ENCODE results near the gene KANTR.

DNA sequence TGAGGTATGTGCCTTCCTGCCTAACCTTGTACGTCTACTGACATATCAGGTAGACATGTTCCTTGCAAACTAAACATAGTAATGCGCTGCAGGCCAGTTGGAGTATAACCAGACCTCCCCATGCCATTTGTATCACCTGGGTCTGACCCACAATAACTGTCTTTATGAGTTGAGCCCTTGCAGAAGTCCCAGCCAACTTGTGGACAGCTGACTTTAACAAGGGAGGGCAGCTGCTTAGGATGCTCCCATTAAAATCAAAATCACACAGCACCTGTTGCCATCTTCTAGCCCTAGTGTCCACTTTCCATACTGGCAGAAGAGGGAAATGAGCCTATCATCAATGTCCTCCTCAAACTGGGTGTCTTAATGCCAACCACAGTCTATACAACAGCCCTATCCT is 41.6 kb downstream of the KANTR start:
- TF ChIP-seq, protein P1, sequence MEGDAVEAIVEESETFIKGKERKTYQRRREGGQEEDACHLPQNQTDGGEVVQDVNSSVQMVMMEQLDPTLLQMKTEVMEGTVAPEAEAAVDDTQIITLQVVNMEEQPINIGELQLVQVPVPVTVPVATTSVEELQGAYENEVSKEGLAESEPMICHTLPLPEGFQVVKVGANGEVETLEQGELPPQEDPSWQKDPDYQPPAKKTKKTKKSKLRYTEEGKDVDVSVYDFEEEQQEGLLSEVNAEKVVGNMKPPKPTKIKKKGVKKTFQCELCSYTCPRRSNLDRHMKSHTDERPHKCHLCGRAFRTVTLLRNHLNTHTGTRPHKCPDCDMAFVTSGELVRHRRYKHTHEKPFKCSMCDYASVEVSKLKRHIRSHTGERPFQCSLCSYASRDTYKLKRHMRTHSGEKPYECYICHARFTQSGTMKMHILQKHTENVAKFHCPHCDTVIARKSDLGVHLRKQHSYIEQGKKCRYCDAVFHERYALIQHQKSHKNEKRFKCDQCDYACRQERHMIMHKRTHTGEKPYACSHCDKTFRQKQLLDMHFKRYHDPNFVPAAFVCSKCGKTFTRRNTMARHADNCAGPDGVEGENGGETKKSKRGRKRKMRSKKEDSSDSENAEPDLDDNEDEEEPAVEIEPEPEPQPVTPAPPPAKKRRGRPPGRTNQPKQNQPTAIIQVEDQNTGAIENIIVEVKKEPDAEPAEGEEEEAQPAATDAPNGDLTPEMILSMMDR (IDR thresholded peaks at IDR 0.05; ENCODE audit: low read depth, low read length), result no peak
- TF ChIP-seq EZH2phosphoT487 (IDR thresholded peaks at IDR 0.05; ENCODE audit: low read depth), result no peak

Measured in OCI-LY3 (cell line).